ENCODE measurements around the gene DHX58. TPM values are rescaled to one million over a fixed set of nuclear protein-coding genes. Genes with fewer than 3 reads are reported as not detected.

The DHX58 gene
- total RNA-seq, 6 donors from 2014 or later = 15.8 to 56.6 (median 32.6) TPM

GRCh38 chr17:42133461-42134041, 21.0 kb upstream of the DHX58 start:
- H3K27ac ChIP-seq = peak overlapping the region; percentile 74 to 91 (median 82)
- ATAC-seq (ENCODE audit: low FRiP score in 2 of 2) = no peak
- 32 to 46% methylated on average over 3 to 4 of the region's 4 CpGs for WGBS, 2 donors

GRCh38 chr17:42132941-42133340, 20.4 kb upstream of the DHX58 start:
- TF ChIP-seq POLR2AphosphoS5 (IDR thresholded peaks at IDR 0.05) (peak; percentile 12 to 14), EP300 (IDR thresholded peaks at IDR 0.05) (peak in 1 of 4 donors; percentile 8), POLR2A (IDR thresholded peaks at IDR 0.05) (peak in 1 of 4 donors; percentile 36)
- TF ChIP-seq, protein P1, sequence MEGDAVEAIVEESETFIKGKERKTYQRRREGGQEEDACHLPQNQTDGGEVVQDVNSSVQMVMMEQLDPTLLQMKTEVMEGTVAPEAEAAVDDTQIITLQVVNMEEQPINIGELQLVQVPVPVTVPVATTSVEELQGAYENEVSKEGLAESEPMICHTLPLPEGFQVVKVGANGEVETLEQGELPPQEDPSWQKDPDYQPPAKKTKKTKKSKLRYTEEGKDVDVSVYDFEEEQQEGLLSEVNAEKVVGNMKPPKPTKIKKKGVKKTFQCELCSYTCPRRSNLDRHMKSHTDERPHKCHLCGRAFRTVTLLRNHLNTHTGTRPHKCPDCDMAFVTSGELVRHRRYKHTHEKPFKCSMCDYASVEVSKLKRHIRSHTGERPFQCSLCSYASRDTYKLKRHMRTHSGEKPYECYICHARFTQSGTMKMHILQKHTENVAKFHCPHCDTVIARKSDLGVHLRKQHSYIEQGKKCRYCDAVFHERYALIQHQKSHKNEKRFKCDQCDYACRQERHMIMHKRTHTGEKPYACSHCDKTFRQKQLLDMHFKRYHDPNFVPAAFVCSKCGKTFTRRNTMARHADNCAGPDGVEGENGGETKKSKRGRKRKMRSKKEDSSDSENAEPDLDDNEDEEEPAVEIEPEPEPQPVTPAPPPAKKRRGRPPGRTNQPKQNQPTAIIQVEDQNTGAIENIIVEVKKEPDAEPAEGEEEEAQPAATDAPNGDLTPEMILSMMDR (IDR thresholded peaks at IDR 0.05) = no peak
- ATAC-seq (ENCODE audit: low FRiP score in 2 of 2) (peak; percentile 80 to 87), DNase-seq (peak in 1 of 2 donors; percentile 90)
- Histone ChIP-seq H3K27ac (peak overlapping the region; percentile 74 to 91 (median 82)), H3K4me1 (peaks cover 84 to 96% (median 93%) of the 10 kb centered on the region in 4 donors), H3K9me3 (no peaks in the 10 kb centered on the region), H3K27me3 (no peaks in the 10 kb centered on the region), H3K36me3 (peaks cover 12 to 26% (median 25%) of the 10 kb centered on the region in 4 donors), H3K4me3 (no peak overlapping the region)
- WGBS, 2 donors = 0 to 27% methylated on average over 1 to 3 of the region's 3 CpGs

More at GRCh38 chr17:42133461-42134041, 21.0 kb upstream of the DHX58 start:
- TF ChIP-seq, protein P1 (IDR thresholded peaks at IDR 0.05) = no peak
- TF ChIP-seq POLR2A (IDR thresholded peaks at IDR 0.05) (no peak), EP300 (IDR thresholded peaks at IDR 0.05) (no peak), POLR2AphosphoS5 (IDR thresholded peaks at IDR 0.05) (no peak)
- Histone ChIP-seq H3K36me3 (peaks cover 5 to 20% (median 19%) of the 10 kb centered on the region in 4 donors), H3K4me3 (no peak overlapping the region), H3K27me3 (no peaks in the 10 kb centered on the region), H3K4me1 (peaks cover 90 to 98% (median 97%) of the 10 kb centered on the region in 4 donors), H3K9me3 (no peaks in the 10 kb centered on the region)
- DNase-seq = no peak

DNA sequence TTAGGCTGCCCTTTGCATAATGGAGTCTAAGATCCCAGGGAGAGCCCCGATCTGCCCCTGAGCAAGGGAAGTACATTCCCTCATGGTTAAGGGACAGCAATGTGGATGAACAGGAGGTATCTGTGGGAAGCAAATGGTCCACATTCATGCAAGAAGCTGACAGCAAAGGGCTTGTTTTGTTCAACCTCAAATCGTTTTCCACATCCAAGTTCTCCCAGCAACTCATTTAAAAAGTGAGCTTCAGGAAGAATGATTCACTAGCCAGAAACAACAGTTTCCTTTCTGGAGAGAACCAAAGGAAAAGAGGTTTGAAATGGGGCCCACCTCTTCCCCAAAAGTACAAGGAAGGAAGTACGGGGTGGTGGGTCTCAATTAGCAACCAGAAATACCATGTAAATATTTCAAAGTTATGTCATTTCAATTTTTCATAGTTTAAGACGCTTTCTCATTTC, 19.5 kb upstream of the DHX58 start:
- no peaks in the 10 kb centered on the region for H3K27me3 ChIP-seq
- TF ChIP-seq POLR2A (IDR thresholded peaks at IDR 0.05) = no peak
- TF ChIP-seq, protein P1 (IDR thresholded peaks at IDR 0.05) = no peak
- no peak for TF ChIP-seq EP300 (IDR thresholded peaks at IDR 0.05)
- DNase-seq = no peak
- H3K4me1 ChIP-seq = peaks cover 82 to 86% (median 85%) of the 10 kb centered on the region in 4 donors
- 35 to 39% methylated on average over 4 of the region's 4 CpGs for WGBS, 2 donors
- peaks cover 12 to 35% (median 35%) of the 10 kb centered on the region in 4 donors for H3K36me3 ChIP-seq
- ATAC-seq (ENCODE audit: low FRiP score in 2 of 2) = no peak
- H3K27ac ChIP-seq = peak overlapping the region; percentile 74 to 91 (median 82)
- no peaks in the 10 kb centered on the region for H3K9me3 ChIP-seq
- no peak overlapping the region for H3K4me3 ChIP-seq

- ATAC-seq (ENCODE audit: low FRiP score in 2 of 2) = no peak
- Histone ChIP-seq H3K27me3 (no peaks in the 10 kb centered on the region), H3K4me1 (peaks cover 74 to 79% (median 77%) of the 10 kb centered on the region in 4 donors), H3K27ac (peak overlapping the region; percentile 74 to 91 (median 82)), H3K4me3 (no peak overlapping the region), H3K36me3 (peaks cover 17 to 43% (median 40%) of the 10 kb centered on the region in 4 donors), H3K9me3 (no peaks in the 10 kb centered on the region)
- 87 to 90% methylated on average over 4 of the region's 4 CpGs for WGBS, 2 donors
- no peak for TF ChIP-seq POLR2AphosphoS5 (IDR thresholded peaks at IDR 0.05)
- TF ChIP-seq EP300 (IDR thresholded peaks at IDR 0.05) = no peak
- no peak for TF ChIP-seq POLR2A (IDR thresholded peaks at IDR 0.05)
- TF ChIP-seq, protein P1 (IDR thresholded peaks at IDR 0.05) = no peak
- no peak for DNase-seq
Observed at GRCh38 chr17:42131232-42131631, 18.7 kb upstream of the DHX58 start.
